ENCODE results near the gene BLTP2. TPM values are rescaled to one million over a fixed set of nuclear protein-coding genes. Genes with fewer than 3 reads are reported as not detected.

BLTP2 gene
- total RNA-seq, 1 donor from 2014 or later = 163 TPM

DNA sequence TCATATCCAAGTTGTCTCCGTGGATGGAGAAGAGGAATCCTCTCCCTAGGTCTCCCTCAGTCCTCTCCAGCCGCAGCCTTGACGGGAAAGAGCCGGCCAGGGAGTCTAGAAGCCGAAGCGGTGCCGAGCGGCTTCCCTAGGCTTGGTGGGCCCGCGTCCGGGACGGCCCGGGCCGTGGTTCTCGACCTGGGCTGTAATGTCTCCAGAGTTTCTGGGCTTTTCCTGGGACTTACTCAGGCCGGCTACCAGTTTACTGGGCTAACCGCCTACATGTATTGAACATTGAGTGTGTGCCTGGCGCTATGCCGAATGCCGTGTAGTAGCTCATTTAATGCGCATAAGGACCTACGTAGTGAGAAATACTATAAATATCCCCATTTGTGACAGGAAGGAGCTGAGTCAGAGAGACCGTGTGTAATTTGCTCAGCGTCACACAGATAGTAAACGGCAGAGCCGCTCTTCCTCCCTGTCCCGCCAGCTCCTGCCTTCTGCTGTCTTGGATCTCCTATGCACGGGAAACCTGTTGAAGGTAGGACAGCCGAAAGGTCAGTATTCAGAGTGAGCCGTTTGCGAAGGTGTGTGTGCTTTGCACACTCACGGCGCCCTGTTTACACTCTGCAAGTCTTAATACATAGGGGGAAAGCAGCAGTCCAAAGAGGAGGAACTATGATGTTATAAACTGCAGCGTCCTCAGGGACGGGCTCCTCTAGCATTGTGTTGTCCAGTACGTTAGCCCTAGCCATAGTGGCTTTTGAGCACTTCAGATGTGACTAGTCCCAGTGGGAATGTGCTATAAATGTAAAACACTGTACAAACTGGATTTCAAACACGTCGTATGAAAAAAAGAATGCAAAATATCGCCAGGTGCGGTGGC lies 45.4 kb downstream of the BLTP2 start:
- DNase-seq (ENCODE audit: low spot score) = peak; percentile 89

GRCh38 chr17:28598799-28599310 lies 46.1 kb downstream of the BLTP2 start, which contains the start of gene SPAG5:
Gene SPAG5, minus strand, starts transcription at chr17:28599025. Its CDS starts 79 bp downstream, at chr17:28598946.
- DNase-seq (ENCODE audit: low spot score) = peak; percentile 98

- DNase-seq (ENCODE audit: low spot score) = peak; percentile 62
Observed at GRCh38 chr17:28598389-28598788, 46.6 kb downstream of the BLTP2 start.

DNA sequence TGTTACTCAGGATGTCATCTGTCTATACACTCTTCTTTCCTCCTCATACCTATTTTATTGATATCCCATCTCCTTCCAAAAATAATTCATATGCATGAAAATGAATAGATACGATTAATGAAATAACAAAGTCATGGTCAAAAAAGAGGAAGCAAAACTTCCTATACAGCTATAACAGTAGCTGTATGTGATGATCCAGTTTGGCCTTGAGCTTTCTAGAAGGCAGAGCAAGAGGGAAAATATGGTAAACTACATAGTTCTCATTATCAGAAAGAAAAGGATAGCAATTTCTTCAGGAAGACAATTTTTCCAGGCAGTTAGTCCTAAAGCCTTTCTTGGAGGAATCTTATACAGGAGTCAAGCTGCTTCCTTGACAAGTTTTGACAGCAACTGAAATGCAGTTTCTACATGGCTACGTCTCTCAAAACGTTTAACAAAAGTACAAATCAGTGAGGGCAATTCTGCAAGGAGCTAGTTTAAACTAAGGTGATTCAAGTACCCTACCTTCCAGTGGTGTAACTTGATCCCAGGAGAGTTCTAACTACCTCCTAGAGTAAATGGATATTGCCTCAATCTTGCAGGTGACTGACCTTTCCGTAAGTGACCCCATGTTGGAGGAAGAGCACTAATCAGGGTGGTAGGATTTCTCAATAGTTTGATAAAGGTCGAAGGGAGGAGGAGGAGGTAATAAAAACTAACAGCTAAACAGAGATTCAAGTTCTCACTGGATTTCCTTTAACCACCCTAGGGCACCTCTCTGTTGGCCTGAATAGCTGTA lies 47.2 kb downstream of the BLTP2 start:
- no peak for DNase-seq (ENCODE audit: low spot score)

Other genes with a start within 250 kb of the BLTP2 start
- 13.0 TPM for gene SLC46A1, start 238.9 kb downstream of the BLTP2 start, total RNA-seq
- 0.10 TPM for gene SLC13A2, start 171.5 kb downstream of the BLTP2 start, total RNA-seq
- gene FOXN1, start 138.8 kb downstream of the BLTP2 start, total RNA-seq = not detected
- 23.0 TPM for gene UNC119, start 92.5 kb downstream of the BLTP2 start, total RNA-seq
- gene PIGS, start 73.6 kb downstream of the BLTP2 start, total RNA-seq = 50.7 TPM
- gene ALDOC, start 68.3 kb downstream of the BLTP2 start, total RNA-seq = 24.8 TPM
- 3.1 TPM for gene SPAG5, start 46.1 kb downstream of the BLTP2 start, total RNA-seq
- 7.6 TPM for gene RSKR, start 31.0 kb downstream of the BLTP2 start, total RNA-seq
- gene SDF2, start 16.7 kb upstream of the BLTP2 start, total RNA-seq = 41.8 TPM
- 76.6 TPM for gene SUPT6H, start 17.0 kb upstream of the BLTP2 start, total RNA-seq
- 1.3 TPM for gene PROCA1, start 66.7 kb upstream of the BLTP2 start, total RNA-seq
- gene RAB34, start 72.7 kb upstream of the BLTP2 start, total RNA-seq = 43.3 TPM
- 1,078 TPM for gene RPL23A, start 74.8 kb upstream of the BLTP2 start, total RNA-seq
- gene TLCD1, start 81.1 kb upstream of the BLTP2 start, total RNA-seq = 3.4 TPM
- gene NEK8, start 83.6 kb upstream of the BLTP2 start, total RNA-seq = 2.3 TPM
- 17.5 TPM for gene TRAF4, start 98.9 kb upstream of the BLTP2 start, total RNA-seq
- gene FAM222B, start 197.6 kb upstream of the BLTP2 start, total RNA-seq = 32.0 TPM
- gene ERAL1, start 209.9 kb upstream of the BLTP2 start, total RNA-seq = 26.3 TPM